Tibial nerve (tissue), 3 donors: ENCODE measurements around the gene SLC12A1.

ENCODE experiments used
- POLR2A ChIP-seq, 2 donors: fragments of 450-650 bp; IDR thresholded peaks; one replicate each; pipeline ENCODE4 v1.6.1; 2017; ENCODE audit warnings: antibody characterized with exemption in 2 of 2, mild to moderate bottlenecking in 2 of 2, moderate library complexity in 2 of 2
- TF ChIP-seq, protein P1 (sequence below), 5 experiments: fragments of 200-600 bp in 3 of 5; fragments of 450-650 bp in 2 of 5; sonication (generic) in 3 of 5; IDR thresholded peaks; one replicate each; pipeline ENCODE4 v1.5.1; 2016 to 2019; ENCODE audit warnings: antibody characterized with exemption in 5 of 5, mild to moderate bottlenecking in 3 of 5, moderate library complexity in 2 of 5

DNA sequence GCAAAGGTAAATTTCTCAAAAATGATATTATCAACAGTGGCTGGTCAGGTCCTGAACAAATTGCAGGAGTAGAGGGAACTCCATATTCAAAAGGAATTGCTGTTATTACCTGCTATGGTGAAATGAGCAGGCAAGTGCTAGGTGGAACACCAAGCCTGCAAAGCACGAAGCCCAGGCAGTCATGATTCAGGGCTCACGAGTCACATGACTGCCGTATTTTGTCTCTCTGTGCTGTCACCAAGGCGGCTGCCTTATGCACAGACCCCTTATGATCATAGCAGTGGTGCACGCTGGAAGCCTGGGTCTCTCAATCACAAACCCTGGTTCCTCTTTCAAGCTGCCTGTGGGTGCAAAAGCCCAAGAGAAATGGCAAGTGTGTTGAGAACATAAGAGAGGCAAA is 24.4 kb downstream of the SLC12A1 start:
- TF ChIP-seq POLR2A (IDR thresholded peaks at IDR 0.05), result no peak
- TF ChIP-seq, protein P1, sequence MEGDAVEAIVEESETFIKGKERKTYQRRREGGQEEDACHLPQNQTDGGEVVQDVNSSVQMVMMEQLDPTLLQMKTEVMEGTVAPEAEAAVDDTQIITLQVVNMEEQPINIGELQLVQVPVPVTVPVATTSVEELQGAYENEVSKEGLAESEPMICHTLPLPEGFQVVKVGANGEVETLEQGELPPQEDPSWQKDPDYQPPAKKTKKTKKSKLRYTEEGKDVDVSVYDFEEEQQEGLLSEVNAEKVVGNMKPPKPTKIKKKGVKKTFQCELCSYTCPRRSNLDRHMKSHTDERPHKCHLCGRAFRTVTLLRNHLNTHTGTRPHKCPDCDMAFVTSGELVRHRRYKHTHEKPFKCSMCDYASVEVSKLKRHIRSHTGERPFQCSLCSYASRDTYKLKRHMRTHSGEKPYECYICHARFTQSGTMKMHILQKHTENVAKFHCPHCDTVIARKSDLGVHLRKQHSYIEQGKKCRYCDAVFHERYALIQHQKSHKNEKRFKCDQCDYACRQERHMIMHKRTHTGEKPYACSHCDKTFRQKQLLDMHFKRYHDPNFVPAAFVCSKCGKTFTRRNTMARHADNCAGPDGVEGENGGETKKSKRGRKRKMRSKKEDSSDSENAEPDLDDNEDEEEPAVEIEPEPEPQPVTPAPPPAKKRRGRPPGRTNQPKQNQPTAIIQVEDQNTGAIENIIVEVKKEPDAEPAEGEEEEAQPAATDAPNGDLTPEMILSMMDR (IDR thresholded peaks at IDR 0.05), result no peak
